HFFc6 (cell line): ENCODE measurements around the gene BPIFB3. TPM values are rescaled to one million over a fixed set of nuclear protein-coding genes. Genes with fewer than 3 reads are reported as not detected.

Experiments used
- DNase-seq: peaks from one replicate; pipeline ENCODE4 v3.0.0-alpha.2; 2018
- H3K27ac Mint-ChIP-seq: 2 replicates; pipeline ENCODE4 v1.8.0; 2020; ENCODE audit warnings: mild to moderate bottlenecking, mixed read lengths
- H3K27me3 Mint-ChIP-seq: 2 replicates; pipeline ENCODE4 v1.8.0; 2021; ENCODE audit warnings: mild to moderate bottlenecking, moderate library complexity, mixed read lengths; ENCODE audit not compliant: insufficient read depth
- H3K36me3 Mint-ChIP-seq: 2 replicates; pipeline ENCODE4 v1.8.0; 2021; ENCODE audit warnings: low read depth, mixed read lengths
- H3K4me1 Mint-ChIP-seq: 2 replicates; pipeline ENCODE4 v1.8.0; 2020; ENCODE audit warnings: low read depth, mixed read lengths
- H3K4me3 Mint-ChIP-seq: 2 replicates; pipeline ENCODE4 v1.8.0; 2020; ENCODE audit warnings: mild to moderate bottlenecking, moderate library complexity, mixed read lengths
- H3K9me3 Mint-ChIP-seq: 2 replicates; pipeline ENCODE4 v1.8.0; 2020; ENCODE audit warnings: mild to moderate bottlenecking, mixed read lengths
- CTCF ChIP-seq: fragments of 200-600 bp; sonication (generic); IDR thresholded peaks from 2 replicates; pipeline ENCODE4 v1.5.0; 2021; ENCODE audit warnings: antibody characterized with exemption, mild to moderate bottlenecking
- total RNA-seq, 6 experiments: library from RNA; stranded (reverse); fragmentation: NEBNext Ultra II Directional; extraction: Animal tissue kit (Norgen Biotek cat#: 25700); gene quantifications; 2 replicates in 1 of 6; 3 replicates in 5 of 6; pipeline ENCODE4 v1.2.3, GENCODE V29; 2021

The BPIFB3 gene
- total RNA-seq, 6 experiments from 2014 or later, result not detected

GRCh38 chr20:33059136-33059535, 5.4 kb downstream of the BPIFB3 start:
- Mint-ChIP-seq H3K27me3 (peaks cover 32% of the 10 kb centered on the region), H3K9me3 (no peaks in the 10 kb centered on the region), H3K36me3 (no peaks in the 10 kb centered on the region), H3K27ac (no peak overlapping the region), H3K4me1 (no peaks in the 10 kb centered on the region), H3K4me3 (no peak overlapping the region)
- TF ChIP-seq CTCF, result no peak
- DNase-seq, result no peak

GRCh38 chr20:33059741-33060390, 6.2 kb downstream of the BPIFB3 start:
- Mint-ChIP-seq H3K4me1 (no peaks in the 10 kb centered on the region), H3K4me3 (no peak overlapping the region), H3K27ac (no peak overlapping the region), H3K9me3 (no peaks in the 10 kb centered on the region), H3K27me3 (peaks cover 30% of the 10 kb centered on the region), H3K36me3 (no peaks in the 10 kb centered on the region)
- no peak for DNase-seq
- TF ChIP-seq CTCF, result no peak

- DNase-seq, result no peak
- no peak for TF ChIP-seq CTCF
- Mint-ChIP-seq H3K27ac (no peak overlapping the region), H3K4me1 (no peaks in the 10 kb centered on the region), H3K27me3 (peaks cover 33% of the 10 kb centered on the region), H3K36me3 (no peaks in the 10 kb centered on the region), H3K4me3 (no peak overlapping the region), H3K9me3 (no peaks in the 10 kb centered on the region)
These were observed 7.9 kb downstream of the BPIFB3 start for GRCh38 chr20:33061658-33062028.

GRCh38 chr20:33062105-33062824, 8.6 kb downstream of the BPIFB3 start:
- H3K9me3 Mint-ChIP-seq, result no peaks in the 10 kb centered on the region
- no peak overlapping the region for H3K4me3 Mint-ChIP-seq
- H3K27me3 Mint-ChIP-seq, result peaks cover 37% of the 10 kb centered on the region
- no peak for TF ChIP-seq CTCF
- no peak for DNase-seq
- H3K4me1 Mint-ChIP-seq, result no peaks in the 10 kb centered on the region
- no peaks in the 10 kb centered on the region for H3K36me3 Mint-ChIP-seq
- H3K27ac Mint-ChIP-seq, result no peak overlapping the region

GRCh38 chr20:33062825-33063149, 9.1 kb downstream of the BPIFB3 start:
- Mint-ChIP-seq H3K4me1 (no peaks in the 10 kb centered on the region), H3K27ac (no peak overlapping the region), H3K27me3 (peaks cover 35% of the 10 kb centered on the region), H3K4me3 (no peak overlapping the region), H3K9me3 (no peaks in the 10 kb centered on the region), H3K36me3 (no peaks in the 10 kb centered on the region)
- no peak for DNase-seq
- no peak for TF ChIP-seq CTCF
